Heart right ventricle (tissue), 12 donors: Measurements from ENCODE around the gene SLC35D3. TPM values are rescaled to one million over a fixed set of nuclear protein-coding genes. Genes with fewer than 3 reads are reported as not detected.

ENCODE experiments used
- polyA plus RNA-seq, 2 donors: library from polyadenylated mRNA; stranded (reverse); fragments of 200-250 nt; gene quantifications; one replicate each; pipeline ENCODE4 v1.2.3, GENCODE V29; 2013
- total RNA-seq, 10 donors: library from RNA; stranded (reverse); fragmentation: NEBNext Ultra II Directional in 3 of 10; extraction: Animal tissue kit (Norgen Biotek cat#: 25700) in 3 of 10; gene quantifications; one replicate each; pipeline versions ENCODE4 v1.2.1 to v1.2.4, GENCODE V29; 2021 to 2023
- donor health status: ischemic (EF 13 %, LVEDD 7.1; RV severe dilation, severe dysfunction).
- donor health status: healthy with polysubstance abuse.
- donor health status: DM: no; HTN: yes; CAD: no.
- donor health status: DM: no; HTN: no; CAD: no.
- donor health status: ischemic (EF 25% LVEDD 6.9; RV normal size, moderate dysfunction).
- donor health status: ischemic (EF 25% LVEDD 5.7; RV mildly dilated, moderate dysfunction).
- donor health status: healthy.
- donor health status: nonischemic (EF 11% LVEDD 7.7; RV severe dilation, severe dysfunction).
- donor health status: DM: yes; HTN: yes; CAD: no.
- donor health status: PGD.
- donor health status: ischemic (EF 29% LVEDD 5.4; RV normal size, mild dysfunction).
- donor health status: nonischemic (EF 23%, LVEDD 6.1; RV moderate dilation, normal function).

SLC35D3 gene
- total and polyA plus RNA-seq, 12 donors, result 0.04 TPM; not detected in 11

Other genes with a start within 250 kb of the SLC35D3 start
- gene MAP3K5, start 129.8 kb upstream of the SLC35D3 start, total RNA-seq, result 10 to 100 TPM; 21.8 to 35.7 (median 28.4) TPM
- 1 to 10 TPM; 5.1 to 8.3 TPM for gene MAP3K5, start 129.8 kb upstream of the SLC35D3 start, polyA plus RNA-seq
- 10 to 100 TPM; 10.1 to 20.6 (median 16.9) TPM for gene PEX7, start 99.7 kb upstream of the SLC35D3 start, total RNA-seq
- gene PEX7, start 99.7 kb upstream of the SLC35D3 start, polyA plus RNA-seq, result 1 to 10 TPM; 2.9 to 5.6 TPM
- gene IL20RA, start 122.7 kb downstream of the SLC35D3 start, total RNA-seq, result 10 to 100 TPM in 1 of 10 donors, 1 to 10 TPM in 8, under 1 TPM in 1; 0.42 to 15.4 (median 2.2) TPM
- 1 to 10 TPM in 1 of 2 donors, under 1 TPM in 1; 0.28 to 1.8 TPM for gene IL20RA, start 122.7 kb downstream of the SLC35D3 start, polyA plus RNA-seq